ENCODE data around the gene TSC22D2. TPM values are rescaled to one million over a fixed set of nuclear protein-coding genes. Genes with fewer than 3 reads are reported as not detected.
"Not testable (repeated sequence)": the region's sequence is repeated elsewhere in the genome, so short reads cannot be mapped to it uniquely, and the experiment has no call there.

TSC22D2 gene
- total RNA-seq, 4 donors from 2014 or later, result 19.8 to 59.7 (median 29.5) TPM

GRCh38 chr3:150469031-150469930 lies 61.2 kb downstream of the TSC22D2 start:
- H3K4me3 ChIP-seq, result no peak overlapping the region
- H3K36me3 ChIP-seq, result no peaks in the 10 kb centered on the region
- DNase-seq, result peak; percentile 73
- no peaks in the 10 kb centered on the region for H3K27me3 ChIP-seq
- intact Hi-C loops (cut with DNase I; ENCODE audit: low total_unique reads) (no loop called here), in situ Hi-C loops (cut with MboI; ENCODE audit: low pct_ligation_motif_present in 1 of 4, low pct_unique_long_range_greater_than_20kb in 1 of 4, low sequenced_read_pairs in 3 of 4) (no loop called here)
- 56 to 88% methylated on average over 5 to 15 of the region's 15 CpGs for WGBS, 2 donors (ENCODE audit: low coverage in 1 of 2)
- peak overlapping the region; percentile 83 to 92 (median 90) for H3K27ac ChIP-seq
- TF ChIP-seq POLR2AphosphoS5 (IDR thresholded peaks at IDR 0.05) (peak; percentile 48 to 94 (median 88)), POLR2A (IDR thresholded peaks at IDR 0.05) (peak; percentile 88), CTCF (IDR thresholded peaks at IDR 0.05) (no peak), EP300 (IDR thresholded peaks at IDR 0.05; ENCODE audit: low read depth) (no peak)
- peaks cover 0 to 25% (median 19%) of the 10 kb centered on the region in 4 donors for H3K4me1 ChIP-seq
- H3K9me3 ChIP-seq, result no peaks in the 10 kb centered on the region

GRCh38 chr3:150469931-150470740 lies 62.0 kb downstream of the TSC22D2 start:
- in situ Hi-C loops (cut with MboI; ENCODE audit: low pct_ligation_motif_present in 1 of 4, low pct_unique_long_range_greater_than_20kb in 1 of 4, low sequenced_read_pairs in 3 of 4) (no loop called here), intact Hi-C loops (cut with DNase I; ENCODE audit: low total_unique reads) (no loop called here)
- H3K27ac ChIP-seq, result peak overlapping the region; percentile 83 to 92 (median 90)
- no peaks in the 10 kb centered on the region for H3K9me3 ChIP-seq
- no peaks in the 10 kb centered on the region for H3K27me3 ChIP-seq
- H3K4me3 ChIP-seq, result no peak overlapping the region
- peaks cover 0 to 25% (median 19%) of the 10 kb centered on the region in 4 donors for H3K4me1 ChIP-seq
- no peaks in the 10 kb centered on the region for H3K36me3 ChIP-seq
- 54 to 60% methylated on average over 7 of the region's 7 CpGs for WGBS, 2 donors (ENCODE audit: low coverage in 1 of 2)
- TF ChIP-seq CTCF (IDR thresholded peaks at IDR 0.05) (no peak), POLR2AphosphoS5 (IDR thresholded peaks at IDR 0.05) (peak in 2 of 3 donors; percentile 23 to 44)
- peak; percentile 19 for DNase-seq

- Histone ChIP-seq H3K36me3 (no peaks in the 10 kb centered on the region), H3K4me3 (no peak overlapping the region), H3K9me3 (no peaks in the 10 kb centered on the region), H3K27ac (no peak overlapping the region), H3K27me3 (no peaks in the 10 kb centered on the region), H3K4me1 (peaks cover 0 to 25% (median 19%) of the 10 kb centered on the region in 4 donors)
- DNase-seq, result no peak
- 91 to 100% methylated on average over 1 of the region's 1 CpG for WGBS, 2 donors (ENCODE audit: low coverage in 1 of 2)
- TF ChIP-seq POLR2AphosphoS5 (IDR thresholded peaks at IDR 0.05) (no peak), POLR2A (IDR thresholded peaks at IDR 0.05) (no peak), EP300 (IDR thresholded peaks at IDR 0.05; ENCODE audit: low read depth) (no peak), CTCF (IDR thresholded peaks at IDR 0.05) (no peak)
- intact Hi-C loops (cut with DNase I; ENCODE audit: low total_unique reads), result no loop called here
- in situ Hi-C loops (cut with MboI; ENCODE audit: low pct_ligation_motif_present in 1 of 4, low pct_unique_long_range_greater_than_20kb in 1 of 4, low sequenced_read_pairs in 3 of 4), result no loop called here
Measured at GRCh38 chr3:150472421-150472820, 64.3 kb downstream of the TSC22D2 start.

- H3K36me3 ChIP-seq; in situ Hi-C loops (cut with MboI; ENCODE audit: low pct_ligation_motif_present in 1 of 4, low pct_unique_long_range_greater_than_20kb in 1 of 4, low sequenced_read_pairs in 3 of 4); H3K4me3 ChIP-seq; H3K9me3 ChIP-seq; DNase-seq; H3K27me3 ChIP-seq; intact Hi-C loops (cut with DNase I; ENCODE audit: low total_unique reads); H3K27ac ChIP-seq: not testable (repeated sequence)
- peaks cover 0 to 25% (median 18%) of the 10 kb centered on the region in 4 donors for H3K4me1 ChIP-seq
- WGBS, 2 donors (ENCODE audit: low coverage in 1 of 2), result 93 to 94% methylated on average over 6 to 8 of the region's 8 CpGs
Measured at GRCh38 chr3:150473161-150473560, 65.1 kb downstream of the TSC22D2 start.
